Parathyroid adenoma (tissue), 2 donors: ENCODE results near the gene CHCHD3.

ENCODE experiments used
- H2AFZ ChIP-seq: fragments of 300-600 bp; sonication (generic); one replicate; pipeline ENCODE4 v1.7.0; 2017; ENCODE audit warnings: antibody characterized with exemption, mild to moderate bottlenecking
- H3K27ac ChIP-seq: fragments of 300-600 bp; sonication (generic); one replicate; pipeline ENCODE4 v1.7.0; 2017
- H3K27me3 ChIP-seq: fragments of 300-600 bp; sonication (generic); one replicate; pipeline ENCODE4 v1.7.0; 2017; ENCODE audit warnings: low read length; ENCODE audit not compliant: control insufficient read depth, insufficient read depth
- H3K36me3 ChIP-seq: fragments of 300-600 bp; sonication (generic); one replicate; pipeline ENCODE4 v1.7.0; 2017; ENCODE audit warnings: low read length; ENCODE audit not compliant: control insufficient read depth, insufficient read depth
- H3K4me1 ChIP-seq: fragments of 300-600 bp; sonication (generic); one replicate; pipeline ENCODE4 v1.7.0; 2017; ENCODE audit warnings: control low read depth
- H3K4me2 ChIP-seq: fragments of 300-600 bp; sonication (generic); one replicate; pipeline ENCODE4 v1.7.0; 2017; ENCODE audit warnings: low read length
- H3K4me3 ChIP-seq: fragments of 300-600 bp; sonication (generic); one replicate; pipeline ENCODE4 v1.7.0; 2017; ENCODE audit warnings: low read depth, low read length
- H3K79me2 ChIP-seq: fragments of 300-600 bp; sonication (generic); one replicate; pipeline ENCODE4 v1.7.0; 2017; ENCODE audit warnings: control low read depth
- H3K9ac ChIP-seq: fragments of 300-600 bp; sonication (generic); one replicate; pipeline ENCODE4 v1.7.0; 2017; ENCODE audit warnings: mild to moderate bottlenecking
- H3K9me3 ChIP-seq: fragments of 300-600 bp; sonication (generic); one replicate; pipeline ENCODE4 v1.7.0; 2017; ENCODE audit warnings: low read length; ENCODE audit not compliant: control insufficient read depth
- TF ChIP-seq, protein P1 (sequence below): fragments of 300-600 bp; sonication (generic); IDR thresholded peaks from one replicate; pipeline ENCODE4 v1.7.0; 2017; ENCODE audit warnings: antibody characterized with exemption, mild to moderate bottlenecking
- donor health status: primary hyperparathyroidism.

The CHCHD3 gene

GRCh38 chr7:133011746-133012145 lies 70.1 kb downstream of the CHCHD3 start:
- H3K9me3 ChIP-seq: no peaks in the 10 kb centered on the region
- no peak overlapping the region for H3K27ac ChIP-seq
- no peak overlapping the region for H2AFZ ChIP-seq
- TF ChIP-seq, protein P1, sequence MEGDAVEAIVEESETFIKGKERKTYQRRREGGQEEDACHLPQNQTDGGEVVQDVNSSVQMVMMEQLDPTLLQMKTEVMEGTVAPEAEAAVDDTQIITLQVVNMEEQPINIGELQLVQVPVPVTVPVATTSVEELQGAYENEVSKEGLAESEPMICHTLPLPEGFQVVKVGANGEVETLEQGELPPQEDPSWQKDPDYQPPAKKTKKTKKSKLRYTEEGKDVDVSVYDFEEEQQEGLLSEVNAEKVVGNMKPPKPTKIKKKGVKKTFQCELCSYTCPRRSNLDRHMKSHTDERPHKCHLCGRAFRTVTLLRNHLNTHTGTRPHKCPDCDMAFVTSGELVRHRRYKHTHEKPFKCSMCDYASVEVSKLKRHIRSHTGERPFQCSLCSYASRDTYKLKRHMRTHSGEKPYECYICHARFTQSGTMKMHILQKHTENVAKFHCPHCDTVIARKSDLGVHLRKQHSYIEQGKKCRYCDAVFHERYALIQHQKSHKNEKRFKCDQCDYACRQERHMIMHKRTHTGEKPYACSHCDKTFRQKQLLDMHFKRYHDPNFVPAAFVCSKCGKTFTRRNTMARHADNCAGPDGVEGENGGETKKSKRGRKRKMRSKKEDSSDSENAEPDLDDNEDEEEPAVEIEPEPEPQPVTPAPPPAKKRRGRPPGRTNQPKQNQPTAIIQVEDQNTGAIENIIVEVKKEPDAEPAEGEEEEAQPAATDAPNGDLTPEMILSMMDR: no peak
- H3K9ac ChIP-seq: no peak overlapping the region
- H3K36me3 ChIP-seq: no peaks in the 10 kb centered on the region
- no peak overlapping the region for H3K4me3 ChIP-seq
- no peak overlapping the region for H3K4me2 ChIP-seq
- no peaks in the 10 kb centered on the region for H3K27me3 ChIP-seq
- peaks cover 27% of the 10 kb centered on the region for H3K79me2 ChIP-seq
- no peaks in the 10 kb centered on the region for H3K4me1 ChIP-seq

GRCh38 chr7:133009426-133010252 lies 72.3 kb downstream of the CHCHD3 start:
- peaks cover 33% of the 10 kb centered on the region for H3K79me2 ChIP-seq
- H3K36me3 ChIP-seq: no peaks in the 10 kb centered on the region
- TF ChIP-seq, protein P1: no peak
- no peak overlapping the region for H3K4me3 ChIP-seq
- H3K27ac ChIP-seq: no peak overlapping the region
- no peak overlapping the region for H2AFZ ChIP-seq
- no peak overlapping the region for H3K4me2 ChIP-seq
- H3K9me3 ChIP-seq: no peaks in the 10 kb centered on the region
- H3K9ac ChIP-seq: no peak overlapping the region
- no peaks in the 10 kb centered on the region for H3K4me1 ChIP-seq
- H3K27me3 ChIP-seq: no peaks in the 10 kb centered on the region

GRCh38 chr7:133007961-133008360 lies 73.9 kb downstream of the CHCHD3 start:
- H3K79me2 ChIP-seq: peaks cover 33% of the 10 kb centered on the region
- no peaks in the 10 kb centered on the region for H3K36me3 ChIP-seq
- no peak overlapping the region for H3K27ac ChIP-seq
- H3K9ac ChIP-seq: no peak overlapping the region
- TF ChIP-seq, protein P1: no peak
- H3K9me3 ChIP-seq: no peaks in the 10 kb centered on the region
- H3K4me1 ChIP-seq: no peaks in the 10 kb centered on the region
- H3K4me3 ChIP-seq: no peak overlapping the region
- no peak overlapping the region for H3K4me2 ChIP-seq
- H3K27me3 ChIP-seq: no peaks in the 10 kb centered on the region
- no peak overlapping the region for H2AFZ ChIP-seq

DNA sequence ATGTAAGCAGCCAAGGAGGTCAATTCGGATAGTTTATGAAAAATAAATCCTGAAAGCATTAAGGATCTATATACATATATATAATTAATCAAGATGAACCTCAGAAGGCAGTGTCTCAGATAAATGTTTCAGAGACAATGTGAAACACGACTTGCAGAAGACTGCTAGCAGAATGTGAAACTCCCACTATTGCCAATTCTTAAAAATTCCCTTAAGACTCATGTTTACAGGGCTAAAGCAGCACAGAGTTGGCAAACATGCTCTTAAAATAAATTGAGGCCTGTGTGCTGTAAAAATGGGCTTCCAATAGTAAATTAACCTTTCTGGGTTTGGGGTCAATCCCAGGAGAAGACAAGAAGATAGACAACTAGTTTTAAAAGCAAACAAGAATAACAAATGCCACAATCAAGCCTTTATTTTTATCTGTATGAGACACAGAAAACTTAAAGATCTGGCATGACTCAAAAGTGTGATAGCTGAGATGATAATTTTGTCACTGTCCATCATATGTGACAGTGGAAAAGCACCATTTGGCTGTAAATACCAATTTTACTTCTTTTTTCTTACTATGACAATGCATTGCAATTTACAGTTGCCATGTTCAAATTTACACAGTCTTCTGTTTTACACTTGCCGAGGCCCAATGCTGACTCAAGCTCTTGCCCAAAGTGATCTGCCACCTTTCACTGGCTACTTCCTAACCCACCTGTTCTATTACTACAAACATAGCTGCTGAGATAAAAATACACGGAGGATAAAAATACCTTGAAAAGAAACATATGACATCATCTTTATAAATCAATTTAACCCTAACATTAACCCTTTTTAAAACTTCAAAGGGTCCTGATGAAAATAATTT lies 78.6 kb downstream of the CHCHD3 start:
- no peak overlapping the region for H3K27ac ChIP-seq
- H3K4me3 ChIP-seq: no peak overlapping the region
- no peaks in the 10 kb centered on the region for H3K27me3 ChIP-seq
- H3K9ac ChIP-seq: no peak overlapping the region
- TF ChIP-seq, protein P1: no peak
- no peaks in the 10 kb centered on the region for H3K9me3 ChIP-seq
- H3K4me2 ChIP-seq: no peak overlapping the region
- peaks cover 8% of the 10 kb centered on the region for H3K4me1 ChIP-seq
- no peaks in the 10 kb centered on the region for H3K36me3 ChIP-seq
- no peak overlapping the region for H2AFZ ChIP-seq
- peaks cover 27% of the 10 kb centered on the region for H3K79me2 ChIP-seq
